AG10803 (cell line): Measurements from ENCODE around the gene GPRC6A.

Source experiments
- DNase-seq: peaks from one replicate; pipeline ENCODE4 v3.0.0; 2010; ENCODE audit warnings: low read depth
- H3K4me3 ChIP-seq: 2 replicates; pipeline ENCODE4 v1.5.1; 2011; ENCODE audit warnings: mild to moderate bottlenecking, low read length, control low read depth
- TF ChIP-seq, protein P1 (sequence below): conservative IDR thresholded peaks from 2 replicates; pipeline ENCODE4 v1.5.1; 2011; ENCODE audit warnings: mild to moderate bottlenecking, low read length, control low read depth, inconsistent platforms

Gene GPRC6A

DNA sequence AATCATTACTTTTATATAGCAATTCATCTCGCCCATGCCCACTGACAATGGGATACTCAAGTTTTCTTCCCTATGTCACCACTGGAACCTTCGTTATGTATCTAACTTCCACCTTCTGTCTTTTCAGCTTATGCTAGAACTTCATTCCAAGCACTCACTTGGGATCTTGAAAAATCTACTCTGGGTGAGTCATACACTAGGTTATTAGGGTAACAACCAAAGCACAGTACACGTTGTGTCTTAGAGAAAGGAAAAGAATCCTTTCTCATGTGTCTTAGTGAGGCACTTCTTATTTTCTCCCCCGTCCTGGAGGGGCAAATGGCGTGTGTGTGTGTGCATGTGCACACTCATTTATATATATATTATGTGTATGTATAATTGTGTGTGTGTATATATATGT is 45.0 kb downstream of the GPRC6A start:
- no peak for DNase-seq
- TF ChIP-seq, protein P1, sequence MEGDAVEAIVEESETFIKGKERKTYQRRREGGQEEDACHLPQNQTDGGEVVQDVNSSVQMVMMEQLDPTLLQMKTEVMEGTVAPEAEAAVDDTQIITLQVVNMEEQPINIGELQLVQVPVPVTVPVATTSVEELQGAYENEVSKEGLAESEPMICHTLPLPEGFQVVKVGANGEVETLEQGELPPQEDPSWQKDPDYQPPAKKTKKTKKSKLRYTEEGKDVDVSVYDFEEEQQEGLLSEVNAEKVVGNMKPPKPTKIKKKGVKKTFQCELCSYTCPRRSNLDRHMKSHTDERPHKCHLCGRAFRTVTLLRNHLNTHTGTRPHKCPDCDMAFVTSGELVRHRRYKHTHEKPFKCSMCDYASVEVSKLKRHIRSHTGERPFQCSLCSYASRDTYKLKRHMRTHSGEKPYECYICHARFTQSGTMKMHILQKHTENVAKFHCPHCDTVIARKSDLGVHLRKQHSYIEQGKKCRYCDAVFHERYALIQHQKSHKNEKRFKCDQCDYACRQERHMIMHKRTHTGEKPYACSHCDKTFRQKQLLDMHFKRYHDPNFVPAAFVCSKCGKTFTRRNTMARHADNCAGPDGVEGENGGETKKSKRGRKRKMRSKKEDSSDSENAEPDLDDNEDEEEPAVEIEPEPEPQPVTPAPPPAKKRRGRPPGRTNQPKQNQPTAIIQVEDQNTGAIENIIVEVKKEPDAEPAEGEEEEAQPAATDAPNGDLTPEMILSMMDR, result no peak
- H3K4me3 ChIP-seq, result no peak overlapping the region

GRCh38 chr6:116779573-116780164 is 49.2 kb downstream of the GPRC6A start:
- no peak overlapping the region for H3K4me3 ChIP-seq
- TF ChIP-seq, protein P1, result peak; percentile 57
- DNase-seq, result peak; percentile 36

DNA sequence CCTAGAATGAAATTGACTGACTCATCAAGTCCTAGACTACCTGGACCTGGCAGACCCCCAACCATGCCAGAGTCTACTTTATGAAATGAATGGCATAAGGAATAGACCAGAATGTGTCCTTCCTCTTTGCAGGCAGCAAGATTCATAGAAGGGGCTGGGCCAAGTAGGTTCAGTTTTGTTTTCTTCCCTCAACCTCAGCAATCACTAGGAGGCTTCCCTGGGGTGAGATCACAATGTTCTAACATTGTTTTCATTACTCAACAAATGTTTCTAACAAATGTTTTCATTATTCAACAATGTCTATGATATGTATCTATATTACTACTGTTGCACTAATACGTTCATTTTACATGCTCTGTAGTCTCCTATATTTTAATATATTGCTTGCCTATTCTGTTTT is 55.0 kb downstream of the GPRC6A start:
- no peak for DNase-seq
- TF ChIP-seq, protein P1, result no peak
- no peak overlapping the region for H3K4me3 ChIP-seq

DNA sequence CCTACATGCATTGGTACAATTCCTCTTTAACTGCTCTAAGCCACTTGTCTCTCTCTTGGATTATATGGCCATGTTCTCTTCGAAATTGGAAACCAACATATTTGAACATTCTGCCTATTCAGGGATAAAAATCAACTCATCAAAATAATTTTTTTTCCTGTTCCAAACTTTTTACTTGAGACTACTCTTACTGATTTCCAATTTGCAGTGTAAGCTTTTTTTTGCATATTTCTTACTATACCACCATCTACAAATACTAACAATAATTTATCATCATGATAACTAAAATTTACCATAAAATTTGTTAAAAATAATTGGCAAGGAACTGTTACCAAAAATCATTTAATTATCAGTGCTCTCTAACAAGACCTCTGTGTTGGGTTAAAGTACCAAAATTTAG is 56.4 kb downstream of the GPRC6A start:
- H3K4me3 ChIP-seq, result no peak overlapping the region
- DNase-seq, result no peak
- TF ChIP-seq, protein P1, result no peak

- no peak overlapping the region for H3K4me3 ChIP-seq
- TF ChIP-seq, protein P1, result no peak
- no peak for DNase-seq
These were observed 61.2 kb downstream of the GPRC6A start for GRCh38 chr6:116767715-116768114.

- H3K4me3 ChIP-seq, result no peak overlapping the region
- no peak for DNase-seq
- TF ChIP-seq, protein P1, result no peak
These were observed 62.2 kb downstream of the GPRC6A start for GRCh38 chr6:116766506-116767176.
